Measurements from ENCODE around the gene MAP3K9.

Gene MAP3K9

DNA sequence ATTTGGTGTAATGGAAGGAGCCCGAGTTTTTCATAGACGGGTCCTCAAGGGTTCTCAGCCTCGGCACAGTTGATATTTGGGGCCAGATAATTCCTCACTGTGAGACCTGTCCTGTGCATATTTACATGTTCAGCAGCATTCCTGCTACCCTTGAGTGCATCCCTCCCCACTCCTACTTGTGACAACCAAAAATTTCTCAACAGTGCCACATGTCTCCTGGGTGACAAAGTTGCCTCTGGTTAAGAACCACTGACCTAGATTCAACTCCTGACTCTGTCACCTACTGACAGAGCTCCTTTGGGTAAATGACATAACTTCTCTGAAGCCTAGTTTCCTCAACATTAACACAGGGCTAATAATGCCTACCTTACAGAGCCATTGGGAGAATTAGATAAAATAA lies 107.2 kb downstream of the MAP3K9 start:
- H3K27ac Mint-ChIP-seq: no peak overlapping the region
- no peaks in the 10 kb centered on the region for H3K9me3 Mint-ChIP-seq
- H3K36me3 Mint-ChIP-seq (ENCODE audit: low read depth): no peaks in the 10 kb centered on the region
- H3K27me3 Mint-ChIP-seq (ENCODE audit: low read depth, poor library complexity): peaks cover 34% of the 10 kb centered on the region
- H3K4me1 Mint-ChIP-seq: no peaks in the 10 kb centered on the region
- H3K4me3 Mint-ChIP-seq: no peak overlapping the region
- TF ChIP-seq, protein P1, sequence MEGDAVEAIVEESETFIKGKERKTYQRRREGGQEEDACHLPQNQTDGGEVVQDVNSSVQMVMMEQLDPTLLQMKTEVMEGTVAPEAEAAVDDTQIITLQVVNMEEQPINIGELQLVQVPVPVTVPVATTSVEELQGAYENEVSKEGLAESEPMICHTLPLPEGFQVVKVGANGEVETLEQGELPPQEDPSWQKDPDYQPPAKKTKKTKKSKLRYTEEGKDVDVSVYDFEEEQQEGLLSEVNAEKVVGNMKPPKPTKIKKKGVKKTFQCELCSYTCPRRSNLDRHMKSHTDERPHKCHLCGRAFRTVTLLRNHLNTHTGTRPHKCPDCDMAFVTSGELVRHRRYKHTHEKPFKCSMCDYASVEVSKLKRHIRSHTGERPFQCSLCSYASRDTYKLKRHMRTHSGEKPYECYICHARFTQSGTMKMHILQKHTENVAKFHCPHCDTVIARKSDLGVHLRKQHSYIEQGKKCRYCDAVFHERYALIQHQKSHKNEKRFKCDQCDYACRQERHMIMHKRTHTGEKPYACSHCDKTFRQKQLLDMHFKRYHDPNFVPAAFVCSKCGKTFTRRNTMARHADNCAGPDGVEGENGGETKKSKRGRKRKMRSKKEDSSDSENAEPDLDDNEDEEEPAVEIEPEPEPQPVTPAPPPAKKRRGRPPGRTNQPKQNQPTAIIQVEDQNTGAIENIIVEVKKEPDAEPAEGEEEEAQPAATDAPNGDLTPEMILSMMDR (IDR thresholded peaks at IDR 0.05): no peak
- no peak for DNase-seq

DNA sequence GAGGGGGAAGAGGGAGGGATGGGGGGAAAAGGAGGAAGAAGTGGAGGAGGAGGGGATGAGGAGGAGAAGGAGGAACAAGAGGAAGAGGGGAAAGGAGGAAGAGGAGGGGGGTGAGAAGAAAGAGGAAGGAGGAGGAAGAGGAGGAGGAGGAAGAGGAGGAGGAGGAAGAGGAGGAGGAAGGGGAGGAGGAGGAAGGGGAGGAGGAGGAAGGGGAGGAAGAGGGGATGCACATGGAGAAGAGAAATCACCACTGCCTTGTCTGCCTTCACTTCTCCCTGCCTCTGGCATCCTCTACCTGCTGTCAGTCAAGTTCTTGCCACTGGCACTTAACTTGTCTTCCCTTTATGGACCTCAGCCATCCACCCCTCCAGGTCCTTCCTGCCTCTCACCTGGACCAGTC lies 107.7 kb downstream of the MAP3K9 start:
- Mint-ChIP-seq H3K4me1 (no peaks in the 10 kb centered on the region), H3K27ac (no peak overlapping the region), H3K36me3 (ENCODE audit: low read depth) (no peaks in the 10 kb centered on the region), H3K4me3 (no peak overlapping the region), H3K9me3 (no peaks in the 10 kb centered on the region), H3K27me3 (ENCODE audit: low read depth, poor library complexity) (peaks cover 33% of the 10 kb centered on the region)
- DNase-seq: no peak
- TF ChIP-seq, protein P1 (IDR thresholded peaks at IDR 0.05): no peak

DNA sequence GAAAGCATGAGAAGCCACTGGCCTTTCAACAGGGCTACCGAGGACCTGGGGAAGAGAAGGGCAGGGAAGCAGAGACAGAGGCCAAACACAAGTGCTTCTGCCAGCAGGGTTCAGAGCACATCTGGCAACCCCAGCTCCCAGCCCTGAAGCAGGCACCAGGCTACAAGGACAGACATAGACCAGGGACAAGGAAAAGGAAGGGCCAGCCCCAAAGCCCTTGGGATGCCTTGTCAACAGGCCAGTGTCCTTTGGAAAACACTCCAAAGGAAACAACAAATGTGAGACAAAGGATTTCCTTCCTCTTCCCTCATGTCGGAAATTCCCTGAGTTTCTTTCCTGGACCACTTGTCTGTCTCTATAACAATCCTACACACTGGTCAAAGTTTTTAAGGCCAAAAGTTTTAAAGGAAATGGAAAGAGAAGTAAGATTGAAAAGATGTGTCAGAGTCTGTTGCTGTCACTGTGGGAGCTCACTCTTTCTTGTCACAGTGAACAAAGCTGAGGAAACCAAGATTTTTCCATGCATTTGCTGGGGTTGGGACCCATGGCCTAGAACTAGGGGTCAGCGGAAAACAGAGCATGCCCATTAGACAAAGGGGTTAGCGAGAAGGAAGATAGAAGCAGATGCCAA lies 108.2 kb downstream of the MAP3K9 start:
- no peak overlapping the region for H3K4me3 Mint-ChIP-seq
- TF ChIP-seq, protein P1 (IDR thresholded peaks at IDR 0.05): no peak
- H3K27ac Mint-ChIP-seq: no peak overlapping the region

DNA sequence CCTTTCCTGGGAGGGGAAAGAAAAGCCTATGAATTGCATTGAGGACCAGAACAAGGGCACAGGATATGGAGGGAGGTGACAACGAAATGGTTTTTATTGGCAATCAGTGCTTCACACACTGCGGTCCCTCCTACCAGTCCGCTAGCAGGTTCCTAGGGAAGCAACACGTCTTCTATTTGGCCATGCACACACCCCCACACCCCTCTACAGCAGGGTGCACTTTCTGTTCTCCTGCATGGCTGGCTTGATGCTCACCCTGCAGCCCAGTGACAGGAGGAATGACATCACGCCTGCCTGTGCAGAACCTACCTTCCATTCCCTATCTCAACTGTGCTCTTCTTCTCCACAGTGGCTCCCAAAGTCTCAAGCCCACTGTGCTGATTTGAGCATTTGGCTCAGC lies 109.7 kb downstream of the MAP3K9 start:
- H3K27ac Mint-ChIP-seq: no peak overlapping the region
- no peak overlapping the region for H3K4me3 Mint-ChIP-seq

More for the DNA sequence above, 108.2 kb downstream of the MAP3K9 start:
- Mint-ChIP-seq H3K9me3 (no peaks in the 10 kb centered on the region), H3K4me1 (no peaks in the 10 kb centered on the region), H3K27me3 (ENCODE audit: low read depth, poor library complexity) (peaks cover 31% of the 10 kb centered on the region), H3K36me3 (ENCODE audit: low read depth) (no peaks in the 10 kb centered on the region)
- DNase-seq: no peak

DNA sequence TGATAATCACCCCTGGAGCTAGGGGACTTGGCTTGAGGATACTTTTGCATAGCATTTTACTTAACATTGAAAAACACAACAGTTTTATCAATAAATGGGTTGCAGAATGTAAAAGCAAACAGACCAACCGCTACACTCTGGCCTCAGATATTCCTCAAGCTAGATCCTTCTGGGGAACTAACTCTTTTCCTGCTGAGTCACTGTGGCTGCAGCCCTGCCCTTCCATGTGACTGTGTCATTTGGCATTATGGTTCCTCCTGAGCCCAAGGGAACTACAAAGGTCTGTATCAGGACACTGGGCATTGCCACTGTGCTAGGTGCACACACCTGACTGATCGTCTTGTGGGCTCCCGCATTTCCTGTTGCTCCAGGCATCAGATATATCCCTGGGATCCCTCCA lies 111.0 kb downstream of the MAP3K9 start:
- no peak overlapping the region for H3K27ac Mint-ChIP-seq
- H3K4me1 Mint-ChIP-seq: no peaks in the 10 kb centered on the region
- no peak for DNase-seq
- TF ChIP-seq, protein P1 (IDR thresholded peaks at IDR 0.05): no peak
- H3K4me3 Mint-ChIP-seq: no peak overlapping the region
- peaks cover 18% of the 10 kb centered on the region for H3K27me3 Mint-ChIP-seq (ENCODE audit: low read depth, poor library complexity)
- H3K9me3 Mint-ChIP-seq: no peaks in the 10 kb centered on the region
- H3K36me3 Mint-ChIP-seq (ENCODE audit: low read depth): no peaks in the 10 kb centered on the region

More for the DNA sequence above, 109.7 kb downstream of the MAP3K9 start:
- Mint-ChIP-seq H3K9me3 (no peaks in the 10 kb centered on the region), H3K36me3 (ENCODE audit: low read depth) (no peaks in the 10 kb centered on the region), H3K4me1 (no peaks in the 10 kb centered on the region), H3K27me3 (ENCODE audit: low read depth, poor library complexity) (peaks cover 22% of the 10 kb centered on the region)
- no peak for DNase-seq
- TF ChIP-seq, protein P1 (IDR thresholded peaks at IDR 0.05): no peak

DNA sequence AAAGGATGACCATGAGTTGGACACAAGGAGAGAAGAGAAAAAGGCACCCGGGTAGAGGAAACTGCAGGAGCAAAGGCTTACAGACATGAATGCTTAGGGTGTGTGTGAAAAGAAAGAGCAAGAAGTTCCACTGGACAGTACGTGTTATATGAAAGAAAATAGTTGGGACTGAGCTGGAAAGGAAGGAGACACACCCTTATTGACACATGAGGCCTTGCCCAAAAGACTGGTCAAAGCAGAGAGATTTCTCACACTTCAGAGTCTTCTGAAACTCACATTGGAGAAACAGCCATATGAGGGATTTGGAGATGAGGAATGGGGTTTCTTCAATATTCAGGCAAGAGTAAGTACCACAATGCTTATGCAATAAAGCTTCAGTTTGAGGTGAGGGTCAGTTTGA lies 111.6 kb downstream of the MAP3K9 start:
- H3K27ac Mint-ChIP-seq: no peak overlapping the region
- no peak overlapping the region for H3K4me3 Mint-ChIP-seq
- DNase-seq: no peak
- no peaks in the 10 kb centered on the region for H3K4me1 Mint-ChIP-seq
- H3K9me3 Mint-ChIP-seq: no peaks in the 10 kb centered on the region
- peaks cover 18% of the 10 kb centered on the region for H3K27me3 Mint-ChIP-seq (ENCODE audit: low read depth, poor library complexity)
- TF ChIP-seq, protein P1 (IDR thresholded peaks at IDR 0.05): no peak
- no peaks in the 10 kb centered on the region for H3K36me3 Mint-ChIP-seq (ENCODE audit: low read depth)

Measured in nephron progenitor cell (in vitro differentiated cells).